Caco-2 (cell line): ENCODE results near the gene NSG1. TPM values are rescaled to one million over a fixed set of nuclear protein-coding genes. Genes with fewer than 3 reads are reported as not detected.

Experiments used
- BruUV-seq: library from RNA; stranded (reverse); fragments of 400-500 nt; replicated peaks from 2 replicates; lab custom pipeline; 2021; lab: Mats Ljungman, UMichigan
- CTCF ChIA-PET: fragments of 300-600 bp; sonication (Branson Sonifier 250); formaldehyde crosslinking; loops from one replicate; lab custom pipeline; 2022; ENCODE audit warnings: antibody characterized with exemption; lab: Charles Lee
- POLR2A ChIA-PET: fragments of 300-600 bp; sonication (Branson Sonifier 250); formaldehyde crosslinking; loops from one replicate; lab custom pipeline; 2022; ENCODE audit warnings: antibody characterized with exemption; lab: Charles Lee
- DNase-seq, 2 experiments: peaks; one replicate each; pipeline versions ENCODE4 v3.0.0 to v3.0.0-alpha.2; 2020 to 2022
- H3K27me3 ChIP-seq: replicated peaks from 2 replicates; pipeline ENCODE4 v1.6.0; 2011; ENCODE audit warnings: low read length; ENCODE audit not compliant: control insufficient read depth, insufficient read depth
- H3K36me3 ChIP-seq: 2 replicates; pipeline ENCODE4 v1.5.1; 2011; ENCODE audit warnings: low read length; ENCODE audit not compliant: control insufficient read depth, insufficient read depth
- H3K4me1 ChIP-seq: fragments of 250-450 bp; sonication (Bioruptor Pico); 2 replicates; pipeline ENCODE4 v1.5.1; 2020; ENCODE audit warnings: mild to moderate bottlenecking
- H3K4me3 ChIP-seq: 2 replicates; pipeline ENCODE4 v1.5.1; 2011; ENCODE audit warnings: low read depth, mild to moderate bottlenecking, control low read depth, low read length
- H3K9me3 ChIP-seq: fragments of 250-450 bp; sonication (Bioruptor Pico); 2 replicates; pipeline ENCODE4 v1.5.1; 2020; ENCODE audit warnings: mild to moderate bottlenecking, moderate library complexity
- H3K27ac Mint-ChIP-seq: one replicate; pipeline ENCODE4 v1.8.0; 2022; ENCODE audit warnings: mixed read lengths; ENCODE audit not compliant: unreplicated experiment
- H3K27me3 Mint-ChIP-seq: one replicate; pipeline ENCODE4 v1.8.0; 2022; ENCODE audit warnings: mixed read lengths; ENCODE audit not compliant: insufficient read depth, unreplicated experiment
- H3K36me3 Mint-ChIP-seq: one replicate; pipeline ENCODE4 v1.8.0; 2022; ENCODE audit warnings: mild to moderate bottlenecking, mixed read lengths; ENCODE audit not compliant: insufficient read depth, unreplicated experiment
- H3K4me1 Mint-ChIP-seq: one replicate; pipeline ENCODE4 v1.8.0; 2022; ENCODE audit warnings: low read depth, mixed read lengths; ENCODE audit not compliant: unreplicated experiment
- H3K4me3 Mint-ChIP-seq: one replicate; pipeline ENCODE4 v1.8.0; 2022; ENCODE audit warnings: mild to moderate bottlenecking, moderate library complexity, mixed read lengths; ENCODE audit not compliant: unreplicated experiment
- H3K9me3 Mint-ChIP-seq: one replicate; pipeline ENCODE4 v1.8.0; 2022; ENCODE audit warnings: mixed read lengths; ENCODE audit not compliant: unreplicated experiment
- CTCF ChIP-seq, 2 experiments: fragments of 200-600 bp in 1 of 2; IDR thresholded peaks; 1 replicate in 1 of 2; 2 replicates in 1 of 2; pipeline versions ENCODE4 v1.5.1 to v1.8.0; 2011 to 2022; ENCODE audit warnings: antibody characterized with exemption in 1 of 2, control low read depth in 1 of 2, inconsistent platforms in 1 of 2, low read depth in 1 of 2, low read length in 1 of 2, mild to moderate bottlenecking in 1 of 2, moderate library complexity in 1 of 2; ENCODE audit not compliant: insufficient read depth in 1 of 2, severe bottlenecking in 1 of 2, unreplicated experiment in 1 of 2
- intact Hi-C: fragments of 100-400 bp; cut with micrococcal nuclease; formaldehyde crosslinking; loops from one replicate; pipeline ENCODE4 v1.10.0; 2022; ENCODE audit not compliant: unreplicated experiment
- total RNA-seq: library from RNA; stranded (reverse); gene quantifications from 2 replicates; pipeline ENCODE4 v1.2.3, GENCODE V29; 2022

Gene NSG1
- total RNA-seq, 1 experiment from 2014 or later = 7.2 TPM

GRCh38 chr4:4437798-4438470 lies 51.0 kb downstream of the NSG1 start:
- no TSS peak for BruUV-seq
- H3K9me3 Mint-ChIP-seq = no peaks in the 10 kb centered on the region
- peaks cover under 1% of the 10 kb centered on the region for H3K4me1 Mint-ChIP-seq
- Histone ChIP-seq H3K9me3 (no peaks in the 10 kb centered on the region), H3K36me3 (no peaks in the 10 kb centered on the region; the same call in 1 of the 2 replicates), H3K4me3 (no peak overlapping the region), H3K27me3 (no peaks in the 10 kb centered on the region), H3K4me1 (peaks cover 2% of the 10 kb centered on the region)
- intact Hi-C loops = no loop called here
- ChIA-PET POLR2A (no interaction called here), CTCF (interaction anchor here (0.6 kb wide), 1 partner anchor 10 kb away, joined by 3 read pairs; no protein-coding TSS in a partner anchor)
- H3K36me3 Mint-ChIP-seq = peaks cover 4% of the 10 kb centered on the region
- H3K4me3 Mint-ChIP-seq = no peak overlapping the region
- no peaks in the 10 kb centered on the region for H3K27me3 Mint-ChIP-seq
- DNase-seq = no peak
- TF ChIP-seq CTCF (IDR thresholded peaks at IDR 0.05; ENCODE audit: insufficient read depth in 1 of 2, low read depth in 1 of 2, low read length in 1 of 2, severe bottlenecking in 1 of 2, unreplicated experiment in 1 of 2) = no peak
- H3K27ac Mint-ChIP-seq = no peak overlapping the region

- no peak overlapping the region for H3K4me3 Mint-ChIP-seq
- intact Hi-C loops = no loop called here
Measured at GRCh38 chr4:4438891-4439290, 52.0 kb downstream of the NSG1 start.

DNA sequence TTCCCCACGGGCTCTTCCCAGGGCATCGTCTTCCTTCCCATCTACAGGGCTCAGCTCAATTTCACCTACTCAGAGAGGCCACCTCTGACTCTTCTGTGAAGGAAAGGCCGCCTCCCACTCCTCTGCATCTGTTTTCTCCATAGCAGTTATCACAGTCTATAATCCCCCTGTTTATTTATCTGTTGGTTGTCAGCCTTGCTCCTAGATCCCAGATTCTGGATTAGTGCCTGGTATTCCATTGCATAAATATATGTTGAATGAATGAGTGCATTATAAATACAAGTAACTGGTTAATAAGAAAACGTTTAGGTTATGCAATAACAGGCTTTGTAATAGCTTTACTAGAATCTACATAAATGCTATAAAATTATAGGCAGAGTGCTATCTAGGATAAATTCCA lies 52.9 kb downstream of the NSG1 start:
- no peaks in the 10 kb centered on the region; the same call in 1 of the 2 replicates for H3K36me3 ChIP-seq
- peaks cover 5% of the 10 kb centered on the region for H3K36me3 Mint-ChIP-seq
- no peak overlapping the region for H3K4me3 ChIP-seq
- no peak overlapping the region for H3K27ac Mint-ChIP-seq
- H3K9me3 ChIP-seq = no peaks in the 10 kb centered on the region
- DNase-seq = no peak
- no peaks in the 10 kb centered on the region for H3K27me3 Mint-ChIP-seq
- no peaks in the 10 kb centered on the region for H3K27me3 ChIP-seq
- intact Hi-C loops = no loop called here
- BruUV-seq = no TSS peak
- H3K4me1 ChIP-seq = peaks cover 20% of the 10 kb centered on the region
- H3K4me1 Mint-ChIP-seq = peaks cover 8% of the 10 kb centered on the region
- ChIA-PET POLR2A (no interaction called here), CTCF (no interaction called here)
- no peak overlapping the region for H3K4me3 Mint-ChIP-seq
- no peaks in the 10 kb centered on the region for H3K9me3 Mint-ChIP-seq
- TF ChIP-seq CTCF (IDR thresholded peaks at IDR 0.05; ENCODE audit: insufficient read depth in 1 of 2, low read depth in 1 of 2, low read length in 1 of 2, severe bottlenecking in 1 of 2, unreplicated experiment in 1 of 2) = no peak

More at GRCh38 chr4:4438891-4439290, 52.0 kb downstream of the NSG1 start:
- Histone ChIP-seq H3K27me3 (no peaks in the 10 kb centered on the region), H3K4me1 (peaks cover 12% of the 10 kb centered on the region), H3K4me3 (no peak overlapping the region), H3K9me3 (no peaks in the 10 kb centered on the region), H3K36me3 (no peaks in the 10 kb centered on the region; the same call in 1 of the 2 replicates)
- Mint-ChIP-seq H3K27ac (no peak overlapping the region), H3K9me3 (no peaks in the 10 kb centered on the region), H3K27me3 (no peaks in the 10 kb centered on the region), H3K36me3 (peaks cover 5% of the 10 kb centered on the region), H3K4me1 (peaks cover 8% of the 10 kb centered on the region)
- DNase-seq = no peak
- BruUV-seq = no TSS peak
- TF ChIP-seq CTCF (IDR thresholded peaks at IDR 0.05; ENCODE audit: insufficient read depth in 1 of 2, low read depth in 1 of 2, low read length in 1 of 2, severe bottlenecking in 1 of 2, unreplicated experiment in 1 of 2) = no peak
- ChIA-PET POLR2A (no interaction called here), CTCF (no interaction called here)
